Measurements from ENCODE around the gene AGTR1.
"Not testable (repeated sequence)": the region's sequence is repeated elsewhere in the genome, so short reads cannot be mapped to it uniquely, and the experiment has no call there.

The AGTR1 gene

GRCh38 chr3:148763156-148763680 lies 65.5 kb downstream of the AGTR1 start:
- ChIA-PET POLR2A (interaction anchor here (0.6 kb wide), 1 partner anchor 1283 kb away, joined by 3 read pairs; no protein-coding TSS in a partner anchor), CTCF (no interaction called here)
- no peak for DNase-seq (ENCODE audit: extremely low spot score)
- TF ChIP-seq ARNT (IDR thresholded peaks at IDR 0.05) (no peak), HDGF (IDR thresholded peaks at IDR 0.05; ENCODE audit: borderline replicate concordance) (no peak), SP1 (IDR thresholded peaks at IDR 0.05) (no peak), FOXK2 (IDR thresholded peaks at IDR 0.05) (no peak), ELF4 (IDR thresholded peaks at IDR 0.05) (no peak)

DNA sequence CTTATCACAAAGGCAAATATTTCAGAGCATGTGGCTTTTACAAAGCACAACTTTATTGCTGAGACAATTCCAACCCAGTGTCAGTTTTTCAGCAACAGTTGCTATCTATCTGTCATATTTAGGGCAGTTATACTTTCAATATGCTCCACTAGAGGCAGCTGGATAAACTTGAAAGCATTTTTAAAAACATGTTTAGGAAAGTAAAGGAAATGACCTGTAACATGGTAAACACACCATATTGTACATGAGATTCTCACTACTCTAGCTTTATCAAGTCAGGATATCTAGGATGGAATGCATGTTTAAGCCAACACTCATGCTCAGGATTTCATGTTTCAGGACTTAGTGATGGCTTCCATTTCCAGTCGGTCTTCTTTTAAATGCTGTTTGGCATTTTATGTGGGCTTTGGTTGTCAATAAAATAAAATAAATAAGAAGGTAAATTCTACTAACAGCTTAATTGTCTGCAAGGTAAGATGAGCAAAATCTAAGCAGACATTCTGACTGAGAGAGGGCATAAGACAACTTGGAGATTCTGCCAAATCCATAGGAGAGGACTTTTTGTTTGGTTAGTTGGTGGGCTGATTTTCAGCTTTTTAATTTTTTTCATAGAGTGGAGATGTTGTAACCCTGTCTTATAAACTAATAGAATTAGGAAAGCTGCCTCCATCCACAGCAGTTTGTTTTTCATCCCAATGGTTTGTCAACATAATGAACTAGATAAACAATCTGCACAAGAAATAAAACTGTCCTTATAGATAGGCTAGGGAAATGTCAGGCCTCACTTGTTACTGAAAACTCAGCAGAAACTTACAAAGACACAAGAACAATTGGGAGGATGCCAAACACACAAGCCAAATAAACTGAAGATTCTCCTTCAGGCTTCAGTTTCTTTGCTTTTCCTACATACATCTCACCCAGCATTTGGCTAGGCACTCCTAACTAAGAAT lies 66.6 kb downstream of the AGTR1 start:
- ChIA-PET CTCF (no interaction called here), POLR2A (no interaction called here)
- DNase-seq (ENCODE audit: extremely low spot score) = no peak
- no peak for TF ChIP-seq SP1 (IDR thresholded peaks at IDR 0.05)
- no peak for TF ChIP-seq LEF1 (IDR thresholded peaks at IDR 0.05; ENCODE audit: borderline replicate concordance)
- no peak for TF ChIP-seq NFRKB (IDR thresholded peaks at IDR 0.05)
- TF ChIP-seq TARDBP (IDR thresholded peaks at IDR 0.05) = no peak
- no peak for TF ChIP-seq FOXM1 (IDR thresholded peaks at IDR 0.05; ENCODE audit: borderline replicate concordance)
- no peak for TF ChIP-seq SUZ12 (IDR thresholded peaks at IDR 0.05)
- TF ChIP-seq L3MBTL2 (conservative IDR thresholded peaks at IDR 0.05) = no peak
- TF ChIP-seq, protein P1, sequence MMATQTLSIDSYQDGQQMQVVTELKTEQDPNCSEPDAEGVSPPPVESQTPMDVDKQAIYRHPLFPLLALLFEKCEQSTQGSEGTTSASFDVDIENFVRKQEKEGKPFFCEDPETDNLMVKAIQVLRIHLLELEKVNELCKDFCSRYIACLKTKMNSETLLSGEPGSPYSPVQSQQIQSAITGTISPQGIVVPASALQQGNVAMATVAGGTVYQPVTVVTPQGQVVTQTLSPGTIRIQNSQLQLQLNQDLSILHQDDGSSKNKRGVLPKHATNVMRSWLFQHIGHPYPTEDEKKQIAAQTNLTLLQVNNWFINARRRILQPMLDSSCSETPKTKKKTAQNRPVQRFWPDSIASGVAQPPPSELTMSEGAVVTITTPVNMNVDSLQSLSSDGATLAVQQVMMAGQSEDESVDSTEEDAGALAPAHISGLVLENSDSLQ (IDR thresholded peaks at IDR 0.05) = no peak
- no peak for TF ChIP-seq ZNF384 (IDR thresholded peaks at IDR 0.05)
- no peak for TF ChIP-seq CTBP1 (IDR thresholded peaks at IDR 0.05; ENCODE audit: borderline replicate concordance)
- TF ChIP-seq ELF4 (IDR thresholded peaks at IDR 0.05) = no peak

- ChIA-PET CTCF (no interaction called here), POLR2A (no interaction called here)
- no peak for DNase-seq (ENCODE audit: extremely low spot score)
- TF ChIP-seq, protein P1 (IDR thresholded peaks at IDR 0.05) = no peak
- no peak for TF ChIP-seq SP1 (IDR thresholded peaks at IDR 0.05)
- TF ChIP-seq ELF4 (IDR thresholded peaks at IDR 0.05) = no peak
- TF ChIP-seq HDGF (IDR thresholded peaks at IDR 0.05; ENCODE audit: borderline replicate concordance) = no peak
- TF ChIP-seq NFRKB (IDR thresholded peaks at IDR 0.05) = no peak
- TF ChIP-seq L3MBTL2 (conservative IDR thresholded peaks at IDR 0.05) = no peak
- TF ChIP-seq LEF1 (IDR thresholded peaks at IDR 0.05; ENCODE audit: borderline replicate concordance) = no peak
- TF ChIP-seq ARNT (IDR thresholded peaks at IDR 0.05) = no peak
- TF ChIP-seq FOXA1 (IDR thresholded peaks at IDR 0.05) = no peak
- no peak for TF ChIP-seq CTBP1 (IDR thresholded peaks at IDR 0.05; ENCODE audit: borderline replicate concordance)
- TF ChIP-seq FOXM1 (IDR thresholded peaks at IDR 0.05; ENCODE audit: borderline replicate concordance) = no peak
- no peak for TF ChIP-seq BHLHE40 (IDR thresholded peaks at IDR 0.05; ENCODE audit: borderline replicate concordance)
- no peak for TF ChIP-seq FOXK2 (IDR thresholded peaks at IDR 0.05)
- TF ChIP-seq SUZ12 (IDR thresholded peaks at IDR 0.05) = no peak
- no peak for TF ChIP-seq ZNF384 (IDR thresholded peaks at IDR 0.05)
- no peak for TF ChIP-seq TARDBP (IDR thresholded peaks at IDR 0.05)
Measured at GRCh38 chr3:148772361-148772760, 74.7 kb downstream of the AGTR1 start.

DNA sequence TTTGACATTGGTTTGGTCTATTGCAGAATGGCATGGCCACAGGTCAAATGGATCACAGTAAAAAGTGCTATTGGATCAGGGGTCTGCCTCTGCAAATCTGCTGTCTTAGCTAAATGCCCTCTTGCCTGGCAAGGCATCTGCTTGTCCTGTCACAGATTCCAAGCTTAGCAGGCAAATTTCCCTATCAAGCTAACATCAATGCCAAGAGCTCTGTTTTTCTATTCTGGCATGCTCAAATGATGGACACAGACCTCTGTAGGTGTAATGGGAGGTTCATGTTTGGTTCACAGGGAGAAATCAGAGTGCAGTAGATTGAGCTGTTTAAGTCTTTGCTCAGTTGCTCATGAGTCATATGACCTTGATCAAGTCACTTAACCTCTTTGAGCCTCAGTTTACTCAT lies 75.1 kb downstream of the AGTR1 start:
- no peak for TF ChIP-seq ARNT (IDR thresholded peaks at IDR 0.05)
- no peak for TF ChIP-seq NFRKB (IDR thresholded peaks at IDR 0.05)
- no peak for TF ChIP-seq SP1 (IDR thresholded peaks at IDR 0.05)
- no peak for TF ChIP-seq LEF1 (IDR thresholded peaks at IDR 0.05; ENCODE audit: borderline replicate concordance)
- no peak for TF ChIP-seq L3MBTL2 (conservative IDR thresholded peaks at IDR 0.05)
- no peak for TF ChIP-seq SUZ12 (IDR thresholded peaks at IDR 0.05)
- DNase-seq (ENCODE audit: extremely low spot score) = no peak
- POLR2A ChIA-PET = no interaction called here
- CTCF ChIA-PET = no interaction called here

DNA sequence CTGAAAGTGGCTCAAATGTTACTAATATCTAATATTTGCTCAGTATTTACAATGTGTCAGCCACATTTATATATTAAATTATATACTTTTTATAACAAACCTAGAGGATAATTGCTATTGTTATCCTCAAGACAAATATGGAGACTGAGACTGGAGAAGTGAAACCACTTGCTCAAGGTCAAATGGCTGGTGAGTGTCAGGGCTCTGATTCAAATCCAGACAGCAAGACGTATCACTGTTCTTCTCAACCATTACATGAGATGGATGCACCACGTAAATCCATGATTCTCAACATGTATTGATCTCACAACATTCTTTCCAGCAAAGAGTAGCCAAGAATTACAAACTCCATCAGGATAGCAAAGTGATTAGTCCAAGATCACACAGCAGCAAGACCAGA lies 76.1 kb downstream of the AGTR1 start:
- TF ChIP-seq LEF1 (IDR thresholded peaks at IDR 0.05; ENCODE audit: borderline replicate concordance) (no peak), FOXK2 (IDR thresholded peaks at IDR 0.05) (no peak), SP1 (IDR thresholded peaks at IDR 0.05) (no peak), NFRKB (IDR thresholded peaks at IDR 0.05) (no peak), FOXM1 (IDR thresholded peaks at IDR 0.05; ENCODE audit: borderline replicate concordance) (no peak), ARNT (IDR thresholded peaks at IDR 0.05) (no peak), TARDBP (IDR thresholded peaks at IDR 0.05) (no peak), CTBP1 (IDR thresholded peaks at IDR 0.05; ENCODE audit: borderline replicate concordance) (no peak), HDGF (IDR thresholded peaks at IDR 0.05; ENCODE audit: borderline replicate concordance) (no peak), SUZ12 (IDR thresholded peaks at IDR 0.05) (no peak), FOXA1 (IDR thresholded peaks at IDR 0.05) (no peak), ZNF384 (IDR thresholded peaks at IDR 0.05) (no peak), L3MBTL2 (conservative IDR thresholded peaks at IDR 0.05) (no peak), BHLHE40 (IDR thresholded peaks at IDR 0.05; ENCODE audit: borderline replicate concordance) (no peak), ELF4 (IDR thresholded peaks at IDR 0.05) (no peak)
- TF ChIP-seq, protein P1 (IDR thresholded peaks at IDR 0.05) = no peak
- ChIA-PET CTCF (no interaction called here), POLR2A (no interaction called here)
- no peak for DNase-seq (ENCODE audit: extremely low spot score)

GRCh38 chr3:148778926-148779325 lies 81.2 kb downstream of the AGTR1 start:
- ChIA-PET POLR2A (no interaction called here), CTCF (no interaction called here)
- TF ChIP-seq BHLHE40 (IDR thresholded peaks at IDR 0.05; ENCODE audit: borderline replicate concordance) = no peak
- no peak for TF ChIP-seq ZNF384 (IDR thresholded peaks at IDR 0.05)
- TF ChIP-seq ELF4 (IDR thresholded peaks at IDR 0.05) = no peak
- TF ChIP-seq SP1 (IDR thresholded peaks at IDR 0.05) = no peak
- TF ChIP-seq LEF1 (IDR thresholded peaks at IDR 0.05; ENCODE audit: borderline replicate concordance) = no peak
- no peak for TF ChIP-seq FOXK2 (IDR thresholded peaks at IDR 0.05)
- no peak for TF ChIP-seq FOXA1 (IDR thresholded peaks at IDR 0.05)
- DNase-seq (ENCODE audit: extremely low spot score) = no peak

GRCh38 chr3:148785026-148785425 lies 87.3 kb downstream of the AGTR1 start:
- POLR2A ChIA-PET; CTCF ChIA-PET; DNase-seq (ENCODE audit: extremely low spot score): not testable (repeated sequence)

DNA sequence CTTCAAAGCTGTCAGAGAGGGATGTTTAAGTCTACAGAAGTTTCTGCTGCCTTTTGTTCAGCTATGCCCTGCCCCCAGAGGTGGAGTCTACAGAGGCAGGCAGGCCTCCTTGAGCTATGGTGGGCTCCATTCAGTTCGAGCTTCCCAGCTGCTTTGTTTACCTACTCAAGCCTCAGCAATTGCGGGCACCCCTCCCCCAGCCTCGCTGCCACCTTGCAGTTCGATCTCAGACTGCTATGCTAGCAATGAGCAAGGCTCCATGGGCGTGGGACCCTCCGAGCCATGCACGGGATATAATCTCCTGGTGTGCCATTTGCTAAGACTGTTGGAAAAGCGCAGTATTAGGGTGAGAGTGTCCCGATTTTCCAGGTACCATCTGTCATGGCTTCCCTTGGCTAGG lies 88.5 kb downstream of the AGTR1 start:
- POLR2A ChIA-PET; DNase-seq (ENCODE audit: extremely low spot score); CTCF ChIA-PET: not testable (repeated sequence)

Measured in HEK293T (cell line).